ENCODE measurements around the gene RNF112.

RNF112 gene

GRCh38 chr17:19375732-19376131, 35.3 kb upstream of the RNF112 start:
- DNase-seq, result no peak

- no peak for DNase-seq
Observed at GRCh38 chr17:19376811-19377210, 34.2 kb upstream of the RNF112 start.

GRCh38 chr17:19377602-19378415, 33.2 kb upstream of the RNF112 start:
- DNase-seq, result peak; percentile 99

- peak; percentile 52 for DNase-seq
Observed at GRCh38 chr17:19378416-19379360, 32.3 kb upstream of the RNF112 start, which contains the start of gene MAPK7. MAPK7 (plus strand) TSS chr17:19378498; CDS start chr17:19378901, 403 bp downstream.

GRCh38 chr17:19379361-19380065, 31.5 kb upstream of the RNF112 start:
- DNase-seq, result peak; percentile 42

GRCh38 chr17:19380481-19381301, 30.3 kb upstream of the RNF112 start:
- no peak for DNase-seq

- no peak for DNase-seq
Observed at GRCh38 chr17:19381361-19381740, 29.7 kb upstream of the RNF112 start.

GRCh38 chr17:19381741-19382444, 29.1 kb upstream of the RNF112 start:
- DNase-seq, result no peak

- DNase-seq, result no peak
Observed at GRCh38 chr17:19382531-19383444, 28.2 kb upstream of the RNF112 start.

GRCh38 chr17:19383681-19384470, 27.2 kb upstream of the RNF112 start:
- DNase-seq, result peak; percentile 53

- peak; percentile 94 for DNase-seq
Observed at GRCh38 chr17:19384723-19385391, 26.2 kb upstream of the RNF112 start.

GRCh38 chr17:19385521-19385983, 25.5 kb upstream of the RNF112 start:
- no peak for DNase-seq

- DNase-seq, result peak; percentile 65
Observed at GRCh38 chr17:19386051-19386929, 24.7 kb upstream of the RNF112 start.

GRCh38 chr17:19386974-19387920, 23.8 kb upstream of the RNF112 start, which contains the start of gene MFAP4:
MFAP4 (minus strand) TSS chr17:19387190; CDS start chr17:19387155, 35 bp downstream.
- peak; percentile 96 for DNase-seq

GRCh38 chr17:19387921-19388521, 23.0 kb upstream of the RNF112 start:
- DNase-seq, result no peak
